ENCODE data around the gene ZNF385B.

ZNF385B gene

DNA sequence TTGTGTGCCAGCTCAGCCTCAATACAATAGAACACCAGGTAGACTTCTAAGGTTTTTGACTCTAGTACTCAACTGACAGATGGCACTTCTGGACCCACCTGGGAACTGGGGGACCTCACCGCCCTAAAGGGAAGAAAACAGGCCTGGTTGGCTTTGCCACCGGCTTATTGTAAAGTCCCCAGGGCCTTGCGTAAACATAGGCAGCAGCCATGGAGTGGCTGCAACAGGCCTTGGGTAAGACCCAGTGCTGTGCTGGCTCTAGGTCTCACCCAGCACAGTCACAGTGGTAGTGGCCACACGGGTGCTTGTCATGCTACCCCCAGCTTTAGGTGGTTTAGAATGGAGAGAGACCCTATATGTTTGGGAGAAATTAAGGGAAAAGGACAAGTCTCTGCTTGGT lies 366.1 kb downstream of the ZNF385B start:
- Histone ChIP-seq H4K20me1 (ENCODE audit: low read depth, low read length) (no peaks in the 10 kb centered on the region), H3K4me2 (ENCODE audit: low read depth, low read length, poor library complexity, severe bottlenecking) (no peak overlapping the region), H3F3A (ENCODE audit: insufficient read depth) (no peaks in the 10 kb centered on the region; the same call in 1 of the 2 replicates), H2AFZ (ENCODE audit: low read depth, low read length, severe bottlenecking) (no peak overlapping the region), H3K36me3 (ENCODE audit: low read length) (no peaks in the 10 kb centered on the region), H3K27ac (ENCODE audit: low read depth, low read length) (no peak overlapping the region), H3K79me2 (ENCODE audit: insufficient read depth, low read length) (no peaks in the 10 kb centered on the region), H3K9me2 (replicated peaks; ENCODE audit: insufficient read depth, low read length) (no peaks in the 10 kb centered on the region), H3K27me3 (ENCODE audit: low read length) (no peaks in the 10 kb centered on the region), H3K9me3 (ENCODE audit: insufficient read depth, low read length) (no peaks in the 10 kb centered on the region), H3K4me3 (ENCODE audit: insufficient read depth, low read length, poor library complexity, severe bottlenecking) (no peak overlapping the region), H3K9ac (ENCODE audit: low read length) (no peak overlapping the region)
- TF ChIP-seq EZH2phosphoT487 (conservative IDR thresholded peaks at IDR 0.05; ENCODE audit: low read length) = no peak
- TF ChIP-seq, protein P1, sequence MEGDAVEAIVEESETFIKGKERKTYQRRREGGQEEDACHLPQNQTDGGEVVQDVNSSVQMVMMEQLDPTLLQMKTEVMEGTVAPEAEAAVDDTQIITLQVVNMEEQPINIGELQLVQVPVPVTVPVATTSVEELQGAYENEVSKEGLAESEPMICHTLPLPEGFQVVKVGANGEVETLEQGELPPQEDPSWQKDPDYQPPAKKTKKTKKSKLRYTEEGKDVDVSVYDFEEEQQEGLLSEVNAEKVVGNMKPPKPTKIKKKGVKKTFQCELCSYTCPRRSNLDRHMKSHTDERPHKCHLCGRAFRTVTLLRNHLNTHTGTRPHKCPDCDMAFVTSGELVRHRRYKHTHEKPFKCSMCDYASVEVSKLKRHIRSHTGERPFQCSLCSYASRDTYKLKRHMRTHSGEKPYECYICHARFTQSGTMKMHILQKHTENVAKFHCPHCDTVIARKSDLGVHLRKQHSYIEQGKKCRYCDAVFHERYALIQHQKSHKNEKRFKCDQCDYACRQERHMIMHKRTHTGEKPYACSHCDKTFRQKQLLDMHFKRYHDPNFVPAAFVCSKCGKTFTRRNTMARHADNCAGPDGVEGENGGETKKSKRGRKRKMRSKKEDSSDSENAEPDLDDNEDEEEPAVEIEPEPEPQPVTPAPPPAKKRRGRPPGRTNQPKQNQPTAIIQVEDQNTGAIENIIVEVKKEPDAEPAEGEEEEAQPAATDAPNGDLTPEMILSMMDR (IDR thresholded peaks at IDR 0.05; ENCODE audit: insufficient read depth, low read length, poor library complexity, severe bottlenecking) = no peak

DNA sequence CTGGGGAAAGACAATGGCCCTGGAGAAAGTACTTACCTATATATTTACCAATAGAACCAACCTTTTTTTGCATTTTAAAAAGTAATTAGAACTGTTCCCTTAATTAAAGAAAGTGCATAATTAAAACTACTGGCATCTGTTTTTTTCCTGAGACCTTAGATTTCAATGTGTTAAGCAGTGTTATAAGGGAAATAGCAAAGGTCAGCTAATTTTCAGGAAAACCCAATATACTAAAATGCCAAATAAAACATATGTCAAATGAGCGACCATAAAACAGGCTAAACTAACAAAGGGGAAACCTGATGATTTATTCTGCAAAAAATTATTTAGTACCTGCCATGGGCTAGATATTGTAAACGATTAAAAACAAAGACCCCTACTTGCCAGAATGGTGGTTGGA lies 372.8 kb downstream of the ZNF385B start:
- Histone ChIP-seq H3K27me3 (ENCODE audit: low read length) (no peaks in the 10 kb centered on the region), H3F3A (ENCODE audit: insufficient read depth) (no peaks in the 10 kb centered on the region), H3K4me2 (ENCODE audit: low read depth, low read length, poor library complexity, severe bottlenecking) (no peak overlapping the region), H3K9ac (ENCODE audit: low read length) (no peak overlapping the region), H3K36me3 (ENCODE audit: low read length) (no peaks in the 10 kb centered on the region), H3K4me3 (ENCODE audit: insufficient read depth, low read length, poor library complexity, severe bottlenecking) (no peak overlapping the region), H3K79me2 (ENCODE audit: insufficient read depth, low read length) (no peaks in the 10 kb centered on the region), H2AFZ (ENCODE audit: low read depth, low read length, severe bottlenecking) (no peak overlapping the region), H3K9me2 (replicated peaks; ENCODE audit: insufficient read depth, low read length) (no peaks in the 10 kb centered on the region), H3K27ac (ENCODE audit: low read depth, low read length) (no peak overlapping the region), H4K20me1 (ENCODE audit: low read depth, low read length) (no peaks in the 10 kb centered on the region), H3K9me3 (ENCODE audit: insufficient read depth, low read length) (no peaks in the 10 kb centered on the region)
- TF ChIP-seq, protein P1 (IDR thresholded peaks at IDR 0.05; ENCODE audit: insufficient read depth, low read length, poor library complexity, severe bottlenecking) = no peak
- no peak for TF ChIP-seq EZH2phosphoT487 (conservative IDR thresholded peaks at IDR 0.05; ENCODE audit: low read length)

- no peak overlapping the region for H3K4me3 ChIP-seq (ENCODE audit: insufficient read depth, low read length, poor library complexity, severe bottlenecking)
- no peaks in the 10 kb centered on the region for H3K9me3 ChIP-seq (ENCODE audit: insufficient read depth, low read length)
- H3K9ac ChIP-seq (ENCODE audit: low read length) = no peak overlapping the region
- no peaks in the 10 kb centered on the region for H3K36me3 ChIP-seq (ENCODE audit: low read length)
- no peak overlapping the region for H3K4me2 ChIP-seq (ENCODE audit: low read depth, low read length, poor library complexity, severe bottlenecking)
- no peaks in the 10 kb centered on the region for H3F3A ChIP-seq (ENCODE audit: insufficient read depth)
- H3K27me3 ChIP-seq (ENCODE audit: low read length) = no peaks in the 10 kb centered on the region
- H4K20me1 ChIP-seq (ENCODE audit: low read depth, low read length) = no peaks in the 10 kb centered on the region
- no peak for TF ChIP-seq EZH2phosphoT487 (conservative IDR thresholded peaks at IDR 0.05; ENCODE audit: low read length)
- TF ChIP-seq, protein P1 (IDR thresholded peaks at IDR 0.05; ENCODE audit: insufficient read depth, low read length, poor library complexity, severe bottlenecking) = no peak
- H3K27ac ChIP-seq (ENCODE audit: low read depth, low read length) = no peak overlapping the region
- no peaks in the 10 kb centered on the region for H3K79me2 ChIP-seq (ENCODE audit: insufficient read depth, low read length)
- no peak overlapping the region for H2AFZ ChIP-seq (ENCODE audit: low read depth, low read length, severe bottlenecking)
- H3K9me2 ChIP-seq (replicated peaks; ENCODE audit: insufficient read depth, low read length) = no peaks in the 10 kb centered on the region
Observed at GRCh38 chr2:179487010-179487731, 374.2 kb downstream of the ZNF385B start.
